Stimulated activated CD8-positive, alpha-beta memory T cell treated with anti-CD3 and anti-CD28 coated beads, Interleukin-15, amount 100 ng/mL, for 24 hours (primary cell): ENCODE data around the gene KRT32.

Experiments
- DNase-seq: peaks from one replicate; pipeline ENCODE4 v3.0.0-alpha.2; 2020; ENCODE audit warnings: low read depth

KRT32 gene

DNA sequence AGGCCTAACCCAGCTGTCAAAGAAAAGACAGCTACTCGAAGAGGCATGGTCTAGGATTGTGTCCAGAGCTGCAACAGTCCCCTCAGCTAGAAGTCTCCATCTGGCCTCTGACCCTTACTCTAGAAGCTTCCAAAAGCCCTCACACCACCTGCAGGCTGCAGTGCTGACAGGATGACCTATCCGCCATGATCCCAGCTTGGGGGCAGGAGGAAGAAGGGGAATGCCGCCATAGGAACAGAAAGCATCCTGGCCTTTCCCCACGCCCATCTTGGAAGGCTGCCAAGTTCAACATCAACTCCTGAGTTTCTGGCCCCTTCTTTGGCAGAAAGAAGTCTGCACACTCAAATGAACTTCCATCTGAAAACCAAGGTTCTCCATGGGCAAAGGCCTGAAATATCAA lies 25.6 kb upstream of the KRT32 start:
- no peak for DNase-seq

DNA sequence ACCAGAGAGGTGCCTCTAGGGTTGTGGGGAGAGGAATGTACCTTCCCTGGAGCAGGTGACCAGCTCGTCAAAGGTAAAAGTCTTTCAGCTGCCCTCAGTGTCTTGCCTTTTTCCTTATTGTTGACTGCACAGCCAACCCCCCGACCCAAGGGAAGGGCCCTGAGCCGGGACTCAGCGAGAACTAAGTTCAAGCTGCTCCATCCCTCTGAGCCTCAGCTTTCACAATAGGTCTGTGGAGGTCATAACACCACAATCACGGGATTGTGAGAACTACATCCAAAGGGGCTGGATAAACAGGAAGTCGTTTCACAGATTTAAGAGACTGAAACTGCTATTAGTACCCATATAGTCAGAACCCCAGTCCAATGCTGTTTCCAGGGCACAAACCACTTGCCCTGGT lies 25.2 kb upstream of the KRT32 start:
- no peak for DNase-seq

DNA sequence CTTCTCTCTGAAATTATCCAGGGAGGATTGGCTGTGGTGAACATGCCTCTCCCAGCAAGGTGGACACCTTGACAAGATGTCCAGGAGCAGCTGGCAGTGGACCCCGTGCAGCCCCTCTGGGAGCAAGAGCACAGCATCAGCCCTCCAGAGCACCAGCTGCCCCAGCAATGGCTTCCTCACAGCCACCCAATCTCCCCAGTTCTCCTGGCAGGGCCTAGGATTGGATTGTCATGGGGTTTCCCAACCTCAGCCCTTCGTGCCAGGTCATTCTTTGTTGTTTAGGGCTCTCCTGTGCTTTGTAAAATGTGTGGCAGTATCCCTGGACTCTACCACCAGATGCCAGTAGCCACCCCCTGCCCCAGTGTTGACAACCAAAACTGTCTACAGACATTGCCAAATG lies 24.3 kb upstream of the KRT32 start:
- DNase-seq, result no peak

DNA sequence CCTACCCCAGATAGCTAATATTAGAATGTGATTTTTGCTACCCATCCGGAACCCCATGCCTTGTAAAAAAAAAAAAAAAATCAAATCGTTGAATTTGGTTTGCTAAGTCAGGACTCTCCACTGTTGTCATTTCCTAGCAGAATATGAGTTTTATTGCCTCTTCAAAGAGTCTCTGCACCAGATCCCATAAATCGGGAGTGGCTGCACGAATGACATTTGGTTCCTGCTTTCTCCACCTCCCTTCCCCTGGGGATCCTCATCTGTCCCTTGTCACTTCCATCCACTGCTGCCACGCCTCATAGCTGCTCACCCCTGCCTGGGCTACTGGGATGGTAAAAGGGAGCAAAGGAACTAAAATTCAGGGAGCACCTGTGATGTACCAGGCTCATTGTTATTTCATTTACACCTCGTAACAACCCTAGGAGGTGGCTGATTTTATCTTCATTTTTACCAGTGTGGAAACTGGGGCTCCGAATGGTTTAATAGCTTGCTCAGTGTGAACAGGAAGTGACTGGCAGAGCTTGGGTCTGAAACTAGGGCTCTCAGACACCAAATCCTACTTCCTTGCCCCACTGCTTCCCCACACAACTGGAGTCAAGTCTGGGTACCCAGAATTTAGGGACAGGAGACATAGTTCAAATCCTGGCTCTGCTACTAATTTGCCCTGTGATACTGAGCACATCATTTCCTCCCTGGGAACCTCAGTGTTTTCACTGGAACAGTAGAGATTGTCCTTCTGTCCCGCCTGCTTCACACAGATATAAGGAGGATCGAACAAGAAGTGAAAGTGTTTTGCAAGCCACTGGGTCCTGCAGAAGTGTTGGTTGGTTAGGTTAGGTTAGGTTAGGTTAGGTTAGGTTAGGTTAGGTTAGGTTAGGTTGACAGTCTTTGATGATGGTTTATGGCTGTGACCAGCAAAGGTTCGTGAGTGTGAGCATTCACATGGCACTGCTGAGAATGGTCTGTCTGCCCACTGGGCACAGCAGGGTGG lies 23.1 kb upstream of the KRT32 start:
- no peak for DNase-seq

DNA sequence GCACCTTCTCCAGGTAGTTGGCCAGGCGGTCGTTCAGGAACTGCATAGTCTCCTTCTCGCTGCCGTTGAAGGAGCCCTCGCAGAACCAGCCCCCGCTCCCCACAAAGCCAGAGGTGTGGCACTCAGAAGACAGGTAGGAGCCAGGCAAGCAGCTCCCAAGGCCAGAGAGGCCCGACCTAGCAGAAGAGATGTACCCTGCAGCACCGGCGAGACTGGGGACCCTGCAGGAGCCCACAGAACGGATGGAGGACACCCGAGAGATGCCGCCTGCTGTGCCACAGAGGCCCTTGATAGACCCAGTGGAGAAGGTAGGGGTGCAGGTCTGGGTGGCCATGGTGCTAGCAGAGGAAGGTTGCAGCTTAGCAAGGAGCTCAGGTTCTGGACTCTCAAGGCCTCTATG lies 22.3 kb upstream of the KRT32 start, which contains the start of gene KRT36:
TSS of gene KRT36 (minus strand) at position 380 of the 400 bp plus-strand sequence. CDS start at position 334, 46 bp downstream.
- DNase-seq, result no peak

DNA sequence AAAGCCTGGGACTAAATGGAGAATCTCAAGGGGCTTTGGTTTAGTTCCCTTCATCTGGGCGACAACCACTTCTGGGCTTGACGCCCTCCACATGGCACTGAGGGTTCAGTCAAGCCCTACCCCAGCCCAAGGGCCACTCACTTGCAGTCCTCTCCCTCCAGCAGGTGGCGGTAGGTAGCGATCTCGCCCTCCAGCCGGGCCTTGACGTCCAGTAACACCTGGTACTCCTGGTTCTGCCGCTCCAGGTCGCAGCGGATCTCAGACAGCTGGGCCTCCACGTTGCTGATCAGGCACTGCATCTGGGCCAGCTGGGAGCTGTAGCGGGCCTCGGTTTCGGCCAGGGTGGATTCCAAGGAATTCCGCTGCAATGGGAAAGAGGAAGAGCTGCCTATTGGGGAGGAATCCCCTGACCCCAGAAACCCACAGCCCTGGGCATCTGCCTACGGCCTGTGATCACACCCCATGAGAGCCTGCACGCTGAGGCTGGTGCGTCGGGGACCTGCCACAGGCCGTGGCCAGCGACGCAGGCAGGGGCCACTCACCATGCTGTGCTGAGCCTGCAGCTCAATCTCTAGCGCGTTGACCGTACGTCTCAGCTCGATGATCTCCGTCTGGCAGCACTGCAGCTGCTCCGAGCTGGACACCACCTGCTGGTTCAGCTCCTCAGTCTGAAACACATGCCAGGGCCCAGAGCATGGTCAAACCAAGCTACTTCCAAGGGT lies 19.8 kb upstream of the KRT32 start:
- no peak for DNase-seq

DNA sequence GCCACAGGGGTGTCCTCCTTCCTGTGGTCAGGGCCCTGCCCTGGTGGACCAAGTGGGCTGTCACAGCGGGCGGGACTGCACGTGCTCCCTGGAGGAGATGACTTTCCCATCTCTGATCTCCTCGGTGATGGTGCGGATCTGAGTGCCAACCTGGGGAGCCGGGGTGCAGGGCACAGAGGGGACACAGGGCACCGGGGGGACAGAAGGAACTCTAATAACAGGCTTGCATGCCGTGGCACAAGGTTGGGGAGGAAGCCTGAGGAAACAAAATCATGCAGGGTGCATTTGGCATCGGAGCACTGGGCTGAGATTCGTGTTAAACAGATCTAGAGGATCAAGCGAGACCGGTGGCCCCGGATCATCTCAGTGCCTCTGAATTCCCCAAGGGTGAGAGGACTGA lies 19.1 kb upstream of the KRT32 start:
- no peak for DNase-seq

DNA sequence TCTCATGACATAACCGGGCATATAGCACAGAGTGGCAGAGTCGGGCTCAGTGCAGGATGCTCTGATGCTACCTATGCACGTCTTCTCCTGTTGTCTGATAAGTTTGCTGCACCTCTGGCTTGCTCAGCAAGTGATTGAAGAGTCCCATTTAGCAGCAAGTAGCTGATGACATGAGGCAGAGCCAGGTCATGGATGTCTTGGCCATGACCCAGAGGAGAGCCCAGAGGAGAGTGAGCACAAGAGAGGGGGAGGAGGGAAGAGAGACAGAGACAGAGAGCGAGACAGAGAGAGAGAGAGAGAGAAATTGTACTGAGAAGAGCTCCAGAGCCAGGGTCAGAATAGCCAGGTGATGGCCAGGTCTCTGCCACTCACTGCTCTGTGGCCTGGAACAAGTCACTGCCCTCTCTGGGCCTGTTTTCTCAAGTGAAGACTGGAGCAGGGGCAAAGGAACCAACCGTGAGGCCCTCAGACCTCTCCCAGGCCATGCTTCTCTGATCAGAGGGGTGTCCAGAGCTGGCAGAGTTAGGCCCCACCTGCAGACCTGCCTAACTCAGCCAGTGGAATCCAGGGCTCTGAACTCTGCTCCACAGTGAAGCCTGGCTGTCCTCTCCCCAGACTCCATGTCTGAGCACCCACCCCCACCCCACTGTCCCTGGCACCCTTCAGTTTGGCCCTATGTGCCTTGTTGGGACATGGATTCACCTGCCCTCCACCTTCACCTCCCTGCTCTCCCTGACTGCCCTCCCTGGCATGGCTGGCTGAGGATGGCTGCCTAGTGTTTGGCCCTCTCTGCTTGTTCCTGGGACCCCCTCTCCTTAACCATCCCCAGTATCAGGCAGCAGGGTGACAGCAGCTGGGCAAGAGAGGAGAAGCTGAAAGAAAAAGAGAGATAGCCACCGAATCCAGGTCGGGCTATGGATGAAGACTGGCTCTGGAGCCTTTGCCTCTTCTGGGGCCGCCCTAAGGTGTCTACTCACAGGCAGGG lies 18.0 kb upstream of the KRT32 start:
- no peak for DNase-seq

DNA sequence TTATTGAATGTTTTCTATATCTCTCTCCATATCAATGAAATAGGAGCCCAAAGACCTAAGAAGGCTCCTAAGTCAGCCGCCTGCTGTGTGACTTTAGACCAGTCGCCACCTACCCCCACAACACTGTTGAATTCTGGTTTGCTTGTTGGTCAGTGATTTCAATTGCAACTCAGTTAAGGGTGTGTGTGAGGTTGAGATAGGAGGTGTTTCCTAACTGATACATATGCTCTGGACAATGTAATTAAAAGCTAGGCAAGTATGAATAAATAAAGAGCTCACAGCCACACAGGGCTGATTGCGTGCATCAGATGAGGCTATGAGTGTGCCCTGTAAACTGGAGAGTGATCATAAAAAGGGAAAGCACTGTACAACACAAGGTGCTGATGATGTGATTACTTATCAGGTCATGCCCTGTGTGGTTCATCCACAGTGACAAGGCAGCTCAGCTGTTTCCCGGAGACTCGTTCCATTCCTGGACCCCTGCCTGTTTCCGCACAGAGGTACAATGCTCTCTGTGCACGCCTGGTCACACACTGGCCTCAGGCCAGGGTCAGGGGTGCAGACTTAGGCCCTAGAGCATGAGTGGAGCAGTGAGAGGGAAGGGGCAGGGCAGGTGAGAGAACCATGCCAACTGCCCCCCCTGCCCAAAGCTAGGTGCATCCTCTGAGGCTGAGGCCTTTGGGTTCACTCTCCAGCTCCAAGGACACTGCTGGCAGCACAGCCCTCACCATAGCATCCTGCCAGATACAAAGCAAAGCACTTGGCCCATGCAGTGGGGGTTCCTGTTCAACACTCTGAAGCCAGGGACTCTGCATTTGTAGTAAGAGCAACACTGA lies 17.0 kb upstream of the KRT32 start:
- DNase-seq, result no peak

DNA sequence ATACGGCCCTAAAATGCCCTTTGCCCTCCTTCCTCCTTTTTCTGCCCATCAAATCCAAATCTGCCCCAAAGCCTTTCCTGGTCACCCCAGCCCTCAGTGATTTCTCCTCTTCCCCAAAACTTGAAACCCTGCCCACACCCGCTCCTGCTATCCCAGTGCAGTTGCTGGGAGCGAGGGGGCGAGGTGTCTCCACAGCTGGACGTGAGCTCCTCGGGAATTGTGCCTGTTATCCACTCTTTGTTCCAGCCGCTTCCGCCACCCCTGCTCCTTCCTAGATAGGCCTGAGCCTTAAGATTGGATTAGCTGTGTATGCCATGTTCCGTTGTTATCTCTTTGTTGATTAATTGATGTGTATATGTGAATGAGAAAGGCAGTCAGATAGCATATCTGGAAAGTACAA lies 16.3 kb upstream of the KRT32 start:
- DNase-seq, result no peak

DNA sequence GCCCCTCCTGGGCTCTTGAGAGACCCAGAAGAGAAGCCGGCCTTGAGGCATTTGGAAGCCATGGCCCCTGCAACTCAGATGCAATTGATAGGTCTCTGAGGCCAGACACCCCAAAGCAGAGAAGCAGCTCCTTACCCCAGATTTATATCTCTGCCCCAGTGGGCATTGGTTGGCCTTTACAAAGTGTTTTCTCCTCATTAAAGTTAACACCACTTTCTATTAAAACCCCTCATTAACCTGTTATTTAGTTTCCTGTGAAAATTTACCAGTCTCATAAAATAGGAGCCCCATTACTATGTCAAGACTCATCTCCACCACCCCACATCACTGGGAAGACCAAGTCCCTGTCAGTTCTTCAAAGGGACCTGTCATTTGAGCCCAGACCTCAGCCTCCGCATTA lies 13.8 kb upstream of the KRT32 start, which contains the start of gene KRT35:
TSS of gene KRT35 (minus strand) at position 116 of the 400 bp plus-strand sequence. CDS start at position 62, 54 bp downstream.
- no peak for DNase-seq

DNA sequence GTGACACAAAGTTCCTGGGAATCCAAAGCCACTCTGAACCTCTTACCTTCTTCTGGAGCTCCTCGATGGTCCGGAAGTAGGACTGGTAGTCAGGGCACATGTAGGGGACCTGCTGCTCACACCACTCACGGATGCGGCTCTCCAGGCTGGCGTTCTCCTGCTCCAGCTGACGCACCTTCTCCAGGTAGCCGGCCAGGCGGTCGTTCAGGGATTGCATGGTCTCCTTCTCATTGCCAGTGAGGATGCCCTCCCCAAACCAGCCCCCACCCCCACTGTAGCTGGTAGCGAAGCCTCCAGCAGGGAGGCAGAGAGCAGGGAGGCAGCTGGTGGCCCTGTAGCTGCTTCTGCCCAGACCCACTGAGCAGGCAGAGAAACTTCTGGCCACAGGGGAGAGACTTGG lies 13.4 kb upstream of the KRT32 start:
- no peak for DNase-seq

DNA sequence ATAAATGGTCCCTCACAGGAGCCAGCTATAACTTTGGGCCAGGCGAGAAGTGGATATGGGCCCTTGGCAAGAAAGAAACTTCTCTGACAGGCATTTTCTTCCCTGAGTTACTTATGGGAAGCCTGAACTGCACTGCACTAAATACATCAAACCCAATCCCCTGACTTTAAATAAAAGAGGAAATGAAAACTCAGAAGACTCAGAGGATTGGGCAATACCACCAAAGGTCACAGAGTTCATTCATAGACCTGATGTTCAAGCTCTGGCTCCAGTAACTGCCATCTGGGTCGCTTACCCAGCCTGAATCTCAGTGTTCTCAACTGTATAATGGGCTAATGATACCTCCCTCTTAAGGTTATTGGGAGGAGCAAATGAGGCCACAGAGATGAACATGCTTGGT lies 12.9 kb upstream of the KRT32 start:
- DNase-seq, result no peak

DNA sequence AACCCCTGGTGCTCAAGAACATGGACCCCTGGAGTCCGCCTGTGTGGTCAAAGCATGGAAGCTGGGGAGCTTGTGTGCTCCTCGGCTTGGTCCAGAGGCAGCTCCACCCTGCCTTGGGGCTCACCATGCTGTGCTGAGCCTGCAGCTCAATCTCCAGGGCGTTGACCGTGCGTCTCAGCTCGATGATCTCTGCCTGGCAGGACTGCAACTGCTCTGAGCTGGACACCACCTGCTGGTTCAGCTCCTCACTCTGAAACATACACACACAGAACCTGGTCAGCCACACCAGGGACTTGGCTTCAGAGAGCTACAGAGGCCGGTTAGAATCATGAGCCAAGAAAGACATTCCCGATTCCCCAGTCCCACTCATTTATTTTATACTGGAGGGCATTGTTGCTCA lies 11.1 kb upstream of the KRT32 start:
- no peak for DNase-seq

DNA sequence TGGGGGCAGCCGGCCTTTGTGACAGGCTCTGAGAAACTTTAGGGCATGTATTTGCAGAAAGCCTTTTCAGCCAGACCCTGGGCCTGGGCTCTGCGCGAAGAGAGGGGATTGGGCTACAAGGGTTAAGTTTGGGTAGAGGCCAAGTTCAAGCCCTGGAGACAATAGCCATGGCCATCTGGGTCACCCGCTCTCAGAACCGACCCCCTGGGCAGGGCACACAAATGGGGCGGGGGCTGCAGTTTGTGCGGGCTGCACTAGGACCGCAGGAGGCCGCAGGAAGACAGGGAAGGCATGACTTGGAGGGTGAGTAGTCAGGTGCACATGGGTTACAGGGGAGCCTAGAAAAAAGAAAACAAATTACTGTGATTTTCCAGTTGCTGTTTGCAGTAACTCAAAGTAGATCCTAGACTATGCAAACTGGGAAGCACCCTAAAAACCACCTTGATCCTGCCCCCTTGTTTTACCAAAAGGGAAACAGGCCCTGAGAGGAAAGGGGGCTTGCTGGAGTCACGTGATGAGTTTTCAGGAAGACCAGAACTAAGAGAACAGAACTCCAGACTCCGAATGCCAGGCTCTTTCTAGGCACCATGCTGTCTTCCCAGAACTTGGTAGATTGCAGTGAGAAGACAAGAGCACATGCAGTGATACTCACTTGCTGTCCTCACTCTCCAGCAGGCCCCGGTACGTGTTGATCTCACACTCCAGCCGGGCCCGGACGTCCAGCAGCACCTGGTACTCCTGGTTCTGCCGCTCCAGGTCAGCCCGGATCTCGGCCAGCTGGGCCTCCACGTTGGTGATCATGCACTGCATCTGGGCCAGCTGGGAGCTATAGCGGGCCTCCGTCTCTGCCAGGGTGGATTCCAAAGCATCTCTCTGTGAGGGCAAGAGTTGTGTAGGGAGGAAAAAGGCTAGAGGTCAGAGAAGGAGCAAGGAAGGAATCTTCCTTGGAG lies 10.0 kb upstream of the KRT32 start:
- no peak for DNase-seq

DNA sequence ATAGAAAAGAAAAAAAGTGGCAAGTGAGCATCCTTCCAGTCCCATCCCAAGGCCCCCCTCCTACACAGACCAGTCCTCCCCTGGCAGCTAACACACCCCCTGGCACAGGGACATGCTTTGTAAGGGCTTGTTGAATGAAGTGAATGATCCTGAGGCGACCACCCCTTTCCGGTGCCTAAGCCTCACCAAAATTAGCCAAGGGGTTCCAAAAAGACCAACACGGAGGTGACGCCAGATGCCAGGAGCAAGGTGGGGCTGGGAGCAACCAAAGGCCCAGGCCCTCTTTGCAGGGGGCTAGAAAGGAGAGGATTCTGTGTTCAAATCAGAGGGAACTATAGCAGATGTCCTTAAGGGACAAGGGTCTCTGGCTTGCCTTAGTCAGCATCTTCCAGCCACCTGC lies 8.2 kb upstream of the KRT32 start:
- no peak for DNase-seq

DNA sequence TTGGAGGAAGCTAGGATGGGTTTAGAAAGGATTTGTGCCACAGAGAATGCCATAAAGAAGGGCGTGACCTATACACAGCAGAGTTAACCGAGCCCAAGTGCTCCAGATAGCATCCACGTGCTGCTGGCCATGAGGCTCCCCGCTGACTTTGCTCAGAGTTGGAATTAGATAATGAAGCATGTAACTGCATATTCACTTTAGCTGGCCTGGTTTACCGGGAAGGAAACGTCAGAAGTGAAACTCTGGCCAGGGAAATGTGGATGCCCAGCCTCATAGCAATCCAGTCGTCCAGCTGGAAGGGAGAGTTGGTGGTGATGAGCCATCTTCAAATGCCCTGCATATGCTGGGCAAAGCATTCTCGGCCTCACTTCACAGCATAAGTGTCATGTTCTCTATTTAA lies 7.7 kb upstream of the KRT32 start:
- DNase-seq, result no peak

DNA sequence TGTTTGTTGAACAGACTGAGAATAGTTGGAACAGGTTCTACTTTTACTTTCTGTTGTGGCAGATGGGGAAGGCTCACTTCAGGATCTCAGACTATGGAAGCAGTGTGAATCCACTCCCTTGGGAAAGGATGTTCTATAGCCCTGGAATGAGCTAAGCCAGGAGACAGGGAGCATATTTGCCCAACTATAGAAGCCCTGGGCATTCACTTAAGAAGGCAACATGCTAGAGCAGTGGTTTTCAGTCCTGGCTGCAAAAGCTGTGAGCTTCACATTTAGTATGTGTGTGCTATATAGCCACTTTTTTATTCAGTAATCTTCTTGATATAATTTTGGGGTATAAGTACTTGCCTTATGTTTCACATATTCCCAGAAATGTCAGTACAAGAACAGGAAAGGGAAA lies 1.2 kb upstream of the KRT32 start:
- no peak for DNase-seq

DNA sequence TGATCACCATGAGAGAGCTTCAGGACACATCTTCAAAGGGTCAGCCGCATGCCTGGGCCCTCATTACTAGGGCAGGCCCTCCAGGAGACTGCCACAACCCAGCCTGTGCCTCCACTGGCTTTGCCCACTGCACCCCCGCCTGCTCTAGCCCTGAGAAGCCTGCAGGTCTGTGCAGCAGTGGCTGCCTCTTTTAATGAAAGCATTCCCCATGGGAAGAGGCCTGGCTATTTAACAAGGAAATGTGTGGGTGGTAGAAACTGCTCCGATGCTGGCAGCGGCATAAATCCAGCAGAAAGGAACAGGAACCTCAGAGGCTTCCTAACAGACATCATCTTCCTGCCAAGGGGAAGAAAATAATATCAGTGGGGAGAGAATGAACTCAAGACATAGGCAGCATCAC lies 375 bp upstream of the KRT32 start:
- DNase-seq, result no peak

DNA sequence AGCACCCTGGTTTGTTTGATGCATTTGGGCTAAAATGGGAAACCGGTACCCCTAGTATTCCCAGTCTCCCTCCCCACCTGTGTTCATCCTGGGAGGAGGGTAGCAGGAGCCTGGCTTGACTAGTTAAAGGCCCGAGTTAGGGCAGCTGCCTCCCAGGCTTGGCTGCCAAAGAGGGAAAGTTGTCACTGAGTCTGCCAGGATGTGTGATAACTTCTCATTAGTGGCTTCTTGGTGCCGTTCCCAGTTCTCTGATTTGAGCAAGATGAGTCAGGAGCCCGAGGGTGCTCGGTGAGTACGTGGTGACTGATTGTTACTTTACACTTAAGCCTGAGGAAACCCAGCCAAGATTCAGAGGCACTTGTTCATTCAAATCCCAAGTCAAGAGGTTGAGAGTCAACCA lies 2.5 kb downstream of the KRT32 start:
- DNase-seq, result no peak
